ENCODE data around the gene CALN1.

CALN1 gene

GRCh38 chr7:72316148-72316547, 96.0 kb downstream of the CALN1 start:
- Mint-ChIP-seq H3K27me3 (ENCODE audit: low read depth, poor library complexity) (peaks cover 5% of the 10 kb centered on the region), H3K4me1 (no peaks in the 10 kb centered on the region), H3K4me3 (no peak overlapping the region), H3K36me3 (ENCODE audit: low read depth) (peaks cover 11% of the 10 kb centered on the region), H3K9me3 (peaks cover 12% of the 10 kb centered on the region), H3K27ac (no peak overlapping the region)
- no peak for DNase-seq
- TF ChIP-seq CTCF (IDR thresholded peaks at IDR 0.05): no peak

- H3K27me3 Mint-ChIP-seq (ENCODE audit: low read depth, poor library complexity): peaks cover 5% of the 10 kb centered on the region
- H3K4me3 Mint-ChIP-seq: no peak overlapping the region
- H3K9me3 Mint-ChIP-seq: peaks cover under 1% of the 10 kb centered on the region
- H3K36me3 Mint-ChIP-seq (ENCODE audit: low read depth): peaks cover under 1% of the 10 kb centered on the region
- no peak overlapping the region for H3K27ac Mint-ChIP-seq
- DNase-seq: no peak
- no peak for TF ChIP-seq CTCF (IDR thresholded peaks at IDR 0.05)
- no peaks in the 10 kb centered on the region for H3K4me1 Mint-ChIP-seq
These were observed 98.2 kb downstream of the CALN1 start for GRCh38 chr7:72313906-72314305.

- Mint-ChIP-seq H3K27ac (no peak overlapping the region), H3K27me3 (ENCODE audit: low read depth, poor library complexity) (no peaks in the 10 kb centered on the region), H3K4me1 (peaks cover 14% of the 10 kb centered on the region), H3K4me3 (no peak overlapping the region), H3K36me3 (ENCODE audit: low read depth) (no peaks in the 10 kb centered on the region), H3K9me3 (no peaks in the 10 kb centered on the region)
- no peak for TF ChIP-seq CTCF (IDR thresholded peaks at IDR 0.05)
- no peak for DNase-seq
These were observed 101.8 kb downstream of the CALN1 start for GRCh38 chr7:72310301-72310700.

GRCh38 chr7:72309476-72309875, 102.7 kb downstream of the CALN1 start:
- no peak overlapping the region for H3K27ac Mint-ChIP-seq
- no peaks in the 10 kb centered on the region for H3K9me3 Mint-ChIP-seq
- no peaks in the 10 kb centered on the region for H3K27me3 Mint-ChIP-seq (ENCODE audit: low read depth, poor library complexity)
- H3K4me3 Mint-ChIP-seq: no peak overlapping the region
- no peaks in the 10 kb centered on the region for H3K36me3 Mint-ChIP-seq (ENCODE audit: low read depth)
- TF ChIP-seq CTCF (IDR thresholded peaks at IDR 0.05): no peak
- peaks cover 14% of the 10 kb centered on the region for H3K4me1 Mint-ChIP-seq
- no peak for DNase-seq

GRCh38 chr7:72308986-72309385, 103.2 kb downstream of the CALN1 start:
- peaks cover 14% of the 10 kb centered on the region for H3K4me1 Mint-ChIP-seq
- no peak overlapping the region for H3K27ac Mint-ChIP-seq
- no peak for DNase-seq
- no peak overlapping the region for H3K4me3 Mint-ChIP-seq
- H3K36me3 Mint-ChIP-seq (ENCODE audit: low read depth): no peaks in the 10 kb centered on the region
- H3K9me3 Mint-ChIP-seq: no peaks in the 10 kb centered on the region
- H3K27me3 Mint-ChIP-seq (ENCODE audit: low read depth, poor library complexity): no peaks in the 10 kb centered on the region
- TF ChIP-seq CTCF (IDR thresholded peaks at IDR 0.05): no peak

GRCh38 chr7:72307566-72307965, 104.6 kb downstream of the CALN1 start:
- Mint-ChIP-seq H3K36me3 (ENCODE audit: low read depth) (no peaks in the 10 kb centered on the region), H3K4me3 (no peak overlapping the region), H3K9me3 (no peaks in the 10 kb centered on the region), H3K27me3 (ENCODE audit: low read depth, poor library complexity) (no peaks in the 10 kb centered on the region), H3K27ac (no peak overlapping the region), H3K4me1 (peaks cover 14% of the 10 kb centered on the region)
- no peak for TF ChIP-seq CTCF (IDR thresholded peaks at IDR 0.05)
- no peak for DNase-seq
